IPS DF 6.9 (cell line): ENCODE data around the gene ZNF362.
"Not testable (repeated sequence)": the region's sequence is repeated elsewhere in the genome, so short reads cannot be mapped to it uniquely, and the experiment has no call there.

ENCODE experiments used
- DNase-seq: peaks from one replicate; pipeline ENCODE4 v3.0.0-alpha.2; 2013; ENCODE audit warnings: low read depth, low spot score
- H3K27ac ChIP-seq: one replicate; pipeline ENCODE4 v1.5.1; 2013; ENCODE audit warnings: low read length, control low read depth
- H3K27me3 ChIP-seq: 2 replicates; pipeline ENCODE4 v1.6.1; 2013; ENCODE audit warnings: mild to moderate bottlenecking, low read length; ENCODE audit not compliant: control insufficient read depth, insufficient read depth
- H3K36me3 ChIP-seq: 2 replicates; pipeline ENCODE4 v1.6.1; 2013; ENCODE audit warnings: low read length; ENCODE audit not compliant: control insufficient read depth, insufficient read depth
- H3K4me1 ChIP-seq: 2 replicates; pipeline ENCODE4 v1.6.1; 2013; ENCODE audit warnings: low read length; ENCODE audit not compliant: control insufficient read depth, insufficient read depth
- H3K4me3 ChIP-seq: 2 replicates; pipeline ENCODE4 v1.5.1; 2013; ENCODE audit warnings: mild to moderate bottlenecking, low read length
- H3K9me3 ChIP-seq: 2 replicates; pipeline ENCODE4 v1.6.1; 2013; ENCODE audit warnings: low read length, inconsistent platforms; ENCODE audit not compliant: control insufficient read depth, insufficient read depth
- WGBS: extraction: QIAGEN DNeasy Blood & Tissue Kit; methylation state at CpG from one replicate; pipeline ENCODE4 v1.1.7; 2013; ENCODE audit warnings: mixed read lengths, missing lambda C conversion rate; ENCODE audit not compliant: insufficient read length, insufficient coverage; 5-methylcytosine and 5-hydroxymethylcytosine counted together

The ZNF362 gene

DNA sequence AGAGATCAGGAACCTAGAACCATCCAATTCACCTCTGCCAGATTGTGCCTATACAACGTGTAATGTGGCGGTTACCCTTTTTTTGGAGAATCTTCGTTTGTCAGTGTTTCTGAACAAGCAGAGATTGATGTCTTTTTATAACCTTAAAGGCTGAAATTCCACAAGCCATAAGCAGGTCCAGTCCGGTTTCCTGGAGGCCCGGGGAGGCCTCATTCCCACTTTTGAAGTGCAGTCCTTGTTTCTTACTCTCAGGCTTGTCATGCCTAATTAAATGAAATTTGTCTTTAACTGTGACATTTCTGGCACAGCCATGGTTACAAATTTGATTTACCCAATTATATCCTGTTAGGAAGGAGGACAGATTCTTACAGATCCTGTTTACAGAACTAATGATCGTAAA lies 27.8 kb downstream of the ZNF362 start:
- DNase-seq: no peak

GRCh38 chr1:33286451-33287185 lies 30.3 kb downstream of the ZNF362 start:
- no peaks in the 10 kb centered on the region for H3K9me3 ChIP-seq
- DNase-seq: no peak
- H3K4me3 ChIP-seq: no peak overlapping the region
- H3K27me3 ChIP-seq: no peaks in the 10 kb centered on the region
- peaks cover 4% of the 10 kb centered on the region for H3K36me3 ChIP-seq
- no CpG with 5 or more reads among the region's 8 CpGs for WGBS
- H3K27ac ChIP-seq: no peak overlapping the region
- no peaks in the 10 kb centered on the region for H3K4me1 ChIP-seq

More for the DNA sequence above, 27.8 kb downstream of the ZNF362 start:
- Histone ChIP-seq H3K36me3 (peaks cover 7% of the 10 kb centered on the region), H3K27me3 (no peaks in the 10 kb centered on the region), H3K4me3 (no peak overlapping the region), H3K4me1 (no peaks in the 10 kb centered on the region), H3K9me3 (no peaks in the 10 kb centered on the region), H3K27ac (no peak overlapping the region)
- no CpG with 5 or more reads among the region's 6 CpGs for WGBS

- Histone ChIP-seq H3K36me3 (no peaks in the 10 kb centered on the region; the same call in 1 of the 2 replicates), H3K27ac (no peak overlapping the region), H3K9me3 (no peaks in the 10 kb centered on the region), H3K4me1 (no peaks in the 10 kb centered on the region), H3K4me3 (no peak overlapping the region), H3K27me3 (no peaks in the 10 kb centered on the region)
- no peak for DNase-seq
- WGBS: no CpG with 5 or more reads among the region's 2 CpGs
Measured at GRCh38 chr1:33287317-33287716, 31.0 kb downstream of the ZNF362 start.

DNA sequence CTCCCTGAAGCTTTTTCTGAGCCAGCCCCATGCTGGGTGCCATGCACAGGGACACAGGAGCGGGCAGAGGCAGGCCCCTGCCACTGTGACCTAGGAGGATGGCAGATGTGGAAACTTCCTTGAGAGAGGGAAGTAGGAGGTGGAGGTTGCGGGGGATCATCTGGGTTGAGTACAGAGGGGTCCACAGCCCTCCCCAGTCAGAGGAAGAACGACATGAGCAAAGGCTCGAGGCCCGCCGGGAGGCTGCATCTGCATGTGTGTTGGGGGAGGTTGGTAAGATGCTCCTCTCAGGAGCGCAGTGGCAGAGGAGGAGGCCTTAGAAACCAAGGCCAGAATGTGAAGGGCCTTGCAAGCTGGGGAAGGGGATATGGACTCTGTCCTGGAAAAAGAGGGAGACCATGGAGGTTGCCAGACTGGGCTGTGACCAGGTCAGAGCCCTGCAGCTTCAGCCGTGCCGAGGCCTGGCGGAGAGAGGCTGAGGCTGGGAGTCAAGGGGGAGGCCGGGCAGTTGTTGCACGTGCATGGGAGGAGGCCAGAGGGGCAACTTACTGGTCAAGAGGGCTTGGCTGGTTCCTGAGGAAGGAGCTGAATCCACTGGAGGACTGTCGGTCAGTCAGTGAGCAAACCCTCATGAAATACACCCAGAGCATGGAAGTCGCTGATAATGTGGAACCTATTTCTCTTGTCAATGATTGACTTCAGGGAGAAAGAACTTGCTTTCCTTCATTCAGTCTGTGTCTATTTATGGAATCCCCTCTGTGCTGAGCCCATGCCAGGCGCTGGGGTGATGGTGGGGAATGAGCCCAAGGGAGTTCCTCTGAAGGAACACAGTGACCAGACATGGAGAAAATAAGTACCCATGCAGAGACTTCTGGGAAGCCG lies 32.9 kb downstream of the ZNF362 start:
- Histone ChIP-seq H3K27me3 (no peaks in the 10 kb centered on the region), H3K36me3 (no peaks in the 10 kb centered on the region; the same call in 1 of the 2 replicates), H3K27ac (no peak overlapping the region), H3K9me3 (no peaks in the 10 kb centered on the region), H3K4me3 (no peak overlapping the region), H3K4me1 (no peaks in the 10 kb centered on the region)
- DNase-seq: no peak
- WGBS: no CpG with 5 or more reads among the region's 16 CpGs

DNA sequence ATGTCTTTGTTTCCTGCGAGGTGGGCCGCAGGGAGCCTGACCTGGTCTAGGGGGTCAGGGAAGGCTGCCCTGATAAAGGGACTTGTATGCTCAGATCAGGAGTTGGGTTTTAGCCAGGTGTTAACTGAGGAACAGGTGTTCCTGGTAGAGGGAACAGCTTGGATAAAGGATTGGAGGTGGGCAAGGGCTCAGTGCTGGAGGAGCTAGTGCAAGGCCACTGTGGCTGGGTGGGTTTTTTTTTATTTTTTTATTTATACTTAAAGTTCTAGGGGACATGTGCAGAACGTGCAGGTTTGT lies 33.5 kb downstream of the ZNF362 start:
- no peak overlapping the region for H3K4me3 ChIP-seq
- no peaks in the 10 kb centered on the region for H3K9me3 ChIP-seq
- no peak for DNase-seq
- H3K27ac ChIP-seq: no peak overlapping the region
- no peaks in the 10 kb centered on the region; the same call in 1 of the 2 replicates for H3K36me3 ChIP-seq
- no peaks in the 10 kb centered on the region for H3K27me3 ChIP-seq
- H3K4me1 ChIP-seq: no peaks in the 10 kb centered on the region
- no CpG with 5 or more reads among the region's 3 CpGs for WGBS

GRCh38 chr1:33290615-33291014 lies 34.3 kb downstream of the ZNF362 start:
- H3K27me3 ChIP-seq, H3K4me3 ChIP-seq, H3K9me3 ChIP-seq, H3K36me3 ChIP-seq, H3K4me1 ChIP-seq, DNase-seq, H3K27ac ChIP-seq: not testable (repeated sequence)
- no CpG with 5 or more reads among the region's 2 CpGs for WGBS

GRCh38 chr1:33292726-33293340 lies 36.5 kb downstream of the ZNF362 start:
- Histone ChIP-seq H3K36me3 (peaks cover 4% of the 10 kb centered on the region; the same call in 1 of the 2 replicates), H3K27ac (no peak overlapping the region), H3K27me3 (no peaks in the 10 kb centered on the region), H3K4me1 (0 out of 2 replicates have a peak, but pooled peaks cover 2% of the 10 kb centered on the region), H3K9me3 (no peaks in the 10 kb centered on the region), H3K4me3 (no peak overlapping the region)
- no peak for DNase-seq
- no CpG with 5 or more reads among the region's 13 CpGs for WGBS

GRCh38 chr1:33294071-33295010 lies 38.0 kb downstream of the ZNF362 start:
- WGBS: no CpG with 5 or more reads among the region's 13 CpGs
- Histone ChIP-seq H3K4me3 (no peak overlapping the region), H3K36me3 (peaks cover 4% of the 10 kb centered on the region; the same call in 1 of the 2 replicates), H3K27me3 (no peaks in the 10 kb centered on the region), H3K27ac (no peak overlapping the region), H3K9me3 (no peaks in the 10 kb centered on the region), H3K4me1 (0 out of 2 replicates have a peak, but pooled peaks cover 2% of the 10 kb centered on the region)
- DNase-seq: no peak

GRCh38 chr1:33295023-33295422 lies 38.7 kb downstream of the ZNF362 start:
- no CpG with 5 or more reads among the region's 15 CpGs for WGBS
- H3K4me1 ChIP-seq: 0 out of 2 replicates have a peak, but pooled peaks cover 2% of the 10 kb centered on the region
- DNase-seq: no peak
- no peaks in the 10 kb centered on the region for H3K27me3 ChIP-seq
- no peak overlapping the region for H3K27ac ChIP-seq
- H3K4me3 ChIP-seq: no peak overlapping the region
- no peaks in the 10 kb centered on the region for H3K9me3 ChIP-seq
- H3K36me3 ChIP-seq: peaks cover 4% of the 10 kb centered on the region; the same call in 1 of the 2 replicates
